GM06990 (cell line): Measurements from ENCODE around the gene CDK9.

Experiments used
- DNase-seq: peaks from one replicate; pipeline ENCODE4 v3.0.0-alpha.2; 2011; ENCODE audit not compliant: insufficient read length; ENCODE audit errors: extremely low read depth
- H3K27me3 ChIP-seq: replicated peaks from 2 replicates; pipeline ENCODE4 v1.6.0; 2011; ENCODE audit warnings: low read length; ENCODE audit not compliant: control insufficient read depth, insufficient read depth
- H3K36me3 ChIP-seq: 2 replicates; pipeline ENCODE4 v1.5.1; 2011; ENCODE audit warnings: low read length; ENCODE audit not compliant: control insufficient read depth, insufficient read depth
- H3K4me3 ChIP-seq: replicated peaks from 2 replicates; pipeline ENCODE4 v1.5.1; 2011; ENCODE audit warnings: low read depth, mild to moderate bottlenecking, control low read depth, low read length
- CTCF ChIP-seq: IDR thresholded peaks from 2 replicates; pipeline ENCODE4 v1.5.1; 2011; ENCODE audit warnings: low read length, control low read depth, mild to moderate bottlenecking, inconsistent platforms; ENCODE audit not compliant: insufficient read depth, poor library complexity, severe bottlenecking

Gene CDK9

GRCh38 chr9:127816728-127817127 is 30.9 kb downstream of the CDK9 start:
- Histone ChIP-seq H3K27me3 (no peaks in the 10 kb centered on the region), H3K36me3 (peaks cover 30% of the 10 kb centered on the region), H3K4me3 (no peak overlapping the region)
- TF ChIP-seq CTCF: no peak
- DNase-seq: no peak

- H3K4me3 ChIP-seq: no peak overlapping the region
- peaks cover 25% of the 10 kb centered on the region for H3K36me3 ChIP-seq
- TF ChIP-seq CTCF: no peak
- H3K27me3 ChIP-seq: no peaks in the 10 kb centered on the region
- no peak for DNase-seq
Measured at GRCh38 chr9:127817881-127818434, 32.1 kb downstream of the CDK9 start.

- H3K27me3 ChIP-seq: no peaks in the 10 kb centered on the region
- no peak overlapping the region for H3K4me3 ChIP-seq
- no peak for TF ChIP-seq CTCF
- no peak for DNase-seq
- H3K36me3 ChIP-seq: peaks cover 20% of the 10 kb centered on the region
Measured at GRCh38 chr9:127818574-127818973, 32.7 kb downstream of the CDK9 start.

GRCh38 chr9:127822108-127822507 is 36.3 kb downstream of the CDK9 start:
- no peak for TF ChIP-seq CTCF
- Histone ChIP-seq H3K36me3 (no peaks in the 10 kb centered on the region; the same call in 1 of the 2 replicates), H3K4me3 (no peak overlapping the region), H3K27me3 (no peaks in the 10 kb centered on the region)
- no peak for DNase-seq

- no peak for DNase-seq
Measured at GRCh38 chr9:127825319-127826051, 39.7 kb downstream of the CDK9 start.

More at GRCh38 chr9:127825319-127826051, 39.7 kb downstream of the CDK9 start:
- H3K36me3 ChIP-seq: no peaks in the 10 kb centered on the region
- peak; percentile 55 for TF ChIP-seq CTCF
- H3K4me3 ChIP-seq: no peak overlapping the region
- H3K27me3 ChIP-seq: no peaks in the 10 kb centered on the region
